ENCODE measurements around the gene CLDN5.
A peak's percentile ranks its signal among the peaks of the same experiment; 100 is the strongest.

CLDN5 gene

GRCh38 chr22:19501897-19502447 lies 22.2 kb downstream of the CLDN5 start:
- DNase-seq = no peak

- DNase-seq = no peak
These were observed 24.3 kb downstream of the CLDN5 start for GRCh38 chr22:19499880-19500242.

- DNase-seq = no peak
These were observed 24.9 kb downstream of the CLDN5 start for GRCh38 chr22:19499236-19499879.

- DNase-seq = no peak
These were observed 25.4 kb downstream of the CLDN5 start for GRCh38 chr22:19498866-19499190.

GRCh38 chr22:19498154-19498865 lies 25.9 kb downstream of the CLDN5 start:
- no peak for DNase-seq

GRCh38 chr22:19497245-19497644 lies 27.0 kb downstream of the CLDN5 start:
- DNase-seq = peak in 1 of 2 experiments; percentile 21

GRCh38 chr22:19496324-19496630 lies 27.9 kb downstream of the CLDN5 start:
- DNase-seq = no peak

GRCh38 chr22:19495562-19496323 lies 28.5 kb downstream of the CLDN5 start:
- DNase-seq = no peak

GRCh38 chr22:19494676-19495173 lies 29.5 kb downstream of the CLDN5 start:
- no peak for DNase-seq

GRCh38 chr22:19494001-19494560 lies 30.1 kb downstream of the CLDN5 start:
- DNase-seq = no peak

GRCh38 chr22:19492504-19493174 lies 31.6 kb downstream of the CLDN5 start:
- DNase-seq = no peak

GRCh38 chr22:19490628-19491230 lies 33.5 kb downstream of the CLDN5 start:
- no peak for DNase-seq

GRCh38 chr22:19488884-19489843 lies 35.0 kb downstream of the CLDN5 start:
- DNase-seq = no peak

GRCh38 chr22:19488285-19488684 lies 35.9 kb downstream of the CLDN5 start:
- no peak for DNase-seq

GRCh38 chr22:19483481-19484244 lies 40.5 kb downstream of the CLDN5 start:
- DNase-seq = no peak

GRCh38 chr22:19482297-19482696 lies 41.9 kb downstream of the CLDN5 start:
- no peak for DNase-seq

- no peak for DNase-seq
These were observed 43.4 kb downstream of the CLDN5 start for GRCh38 chr22:19480789-19481188.

GRCh38 chr22:19480173-19480568 lies 44.0 kb downstream of the CLDN5 start:
- no peak for DNase-seq

GRCh38 chr22:19479355-19480172 lies 44.6 kb downstream of the CLDN5 start, which contains the start of gene CDC45:
Gene CDC45 (plus strand): TSS chr22:19479920. CDS start chr22:19479969, 49 bp downstream.
- DNase-seq = peak; percentile 94 to 98
